Panc1 (cell line): ENCODE results near the gene CA10.

ENCODE experiments used
- CTCF ChIP-seq: fragments of 450-650 bp; IDR thresholded peaks from 2 replicates; pipeline ENCODE4 v1.5.1; 2017; ENCODE audit warnings: mild to moderate bottlenecking
- REST ChIP-seq, 2 experiments: IDR thresholded peaks; 2 replicates each; pipeline ENCODE4 v1.6.1; 2011 to 2012; ENCODE audit warnings: low read depth in 2 of 2, control low read depth in 1 of 2, low read length in 1 of 2, mild to moderate bottlenecking in 1 of 2, moderate library complexity in 1 of 2; ENCODE audit not compliant: insufficient read depth in 1 of 2
- TCF7L2 ChIP-seq: IDR thresholded peaks from 2 replicates; pipeline ENCODE4 v1.6.1; 2011; ENCODE audit warnings: mild to moderate bottlenecking, low read depth, low read length, inconsistent platforms

GRCh38 chr17:52049496-52049895 lies 109.0 kb downstream of the CA10 start:
- TF ChIP-seq CTCF (no peak), TCF7L2 (no peak), REST (IDR thresholded peaks at IDR 0.05; ENCODE audit: insufficient read depth in 1 of 2, low read depth in 2 of 2, low read length in 1 of 2) (no peak)
